ENCODE results near the gene KRTAP10-12.

GRCh38 chr21:44684077-44684476, 12.9 kb upstream of the KRTAP10-12 start:
- TF ChIP-seq POLR2A (IDR thresholded peaks at IDR 0.05): no peak
- no peak for TF ChIP-seq CTCF (IDR thresholded peaks at IDR 0.05)

All from lower leg skin (tissue), 3 donors.